Sigmoid colon (tissue), 7 donors: ENCODE data around the gene MILR1. TPM values are rescaled to one million over a fixed set of nuclear protein-coding genes. Genes with fewer than 3 reads are reported as not detected.
"Not testable (repeated sequence)": the region's sequence is repeated elsewhere in the genome, so short reads cannot be mapped to it uniquely, and the experiment has no call there.

Experiments used
- DNase-seq: peaks from one replicate; pipeline ENCODE4 v3.0.0-alpha.2; 2019
- H3K27ac ChIP-seq, 4 donors: fragments of 200-600 bp; sonication (generic); one replicate each; pipeline ENCODE4 v1.5.1; 2016 to 2019; ENCODE audit warnings: mild to moderate bottlenecking in 1 of 4
- H3K27me3 ChIP-seq, 3 donors: fragments of 200-600 bp; sonication (generic); one replicate each; pipeline ENCODE4 v1.5.1; 2019; ENCODE audit warnings: mild to moderate bottlenecking in 1 of 3
- H3K36me3 ChIP-seq, 4 donors: fragments of 200-600 bp; sonication (generic); one replicate each; pipeline ENCODE4 v1.5.1; 2016 to 2019
- H3K4me1 ChIP-seq, 4 donors: fragments of 200-600 bp; sonication (generic); one replicate each; pipeline ENCODE4 v1.5.1; 2017 to 2019
- H3K4me3 ChIP-seq, 4 donors: fragments of 200-600 bp; sonication (generic); one replicate each; pipeline ENCODE4 v1.5.1; 2017 to 2019; ENCODE audit warnings: mild to moderate bottlenecking in 2 of 4, moderate library complexity in 1 of 4
- H3K9me3 ChIP-seq, 4 donors: fragments of 200-600 bp in 3 of 4; sonication (generic) in 3 of 4; one replicate each; pipeline versions ENCODE4 v1.5.1 to v1.6.1; 2013 to 2019
- CTCF ChIP-seq, 4 experiments: fragments of 450-650 bp in 3 of 4; fragments of 200-600 bp in 1 of 4; IDR thresholded peaks; one replicate each; pipeline ENCODE4 v1.5.1; 2016 to 2019; ENCODE audit warnings: antibody characterized with exemption in 4 of 4, mild to moderate bottlenecking in 3 of 4, moderate library complexity in 2 of 4
- EP300 ChIP-seq, 4 donors: sonication (generic); formaldehyde crosslinking; IDR thresholded peaks; one replicate each; pipeline ENCODE4 v1.6.1; 2017; ENCODE audit warnings: antibody characterized with exemption in 4 of 4
- POLR2A ChIP-seq, 2 donors: fragments of 450-650 bp; IDR thresholded peaks; one replicate each; pipeline ENCODE4 v1.6.1; 2016; ENCODE audit warnings: antibody characterized with exemption in 2 of 2, mild to moderate bottlenecking in 2 of 2, moderate library complexity in 2 of 2
- POLR2AphosphoS5 ChIP-seq, 4 donors: sonication (generic); formaldehyde crosslinking; IDR thresholded peaks; one replicate each; pipeline ENCODE4 v1.6.1; 2017; ENCODE audit warnings: antibody characterized with exemption in 4 of 4
- WGBS, 2 donors: extraction: QIAGEN DNeasy Blood & Tissue Kit; methylation state at CpG; one replicate each; pipeline ENCODE4 v1.1.7; 2013; 5-methylcytosine and 5-hydroxymethylcytosine counted together
- intact Hi-C: fragments of 100-400 bp; cut with DNase I; formaldehyde crosslinking; loops from one replicate; pipeline ENCODE4 v1.15.1; 2023
- polyA plus RNA-seq, 3 donors: library from polyadenylated mRNA; stranded (reverse); fragments of 200-250 nt; gene quantifications; one replicate each; pipeline ENCODE4 v1.2.3, GENCODE V29; 2013
- total RNA-seq, 4 donors: library from RNA; depleted of rRNA; stranded (reverse); fragments of >200 nt; gene quantifications; one replicate each; pipeline ENCODE4 v1.1.0, GENCODE V29; 2016
- donor health status: healthy with polysubstance abuse.
- donor health status: Bipolar disorder and iron deficiency.
- donor health status: healthy.

MILR1 gene
- total and polyA plus RNA-seq, 7 donors, result 1.8 to 7.8 (median 4.4) TPM

DNA sequence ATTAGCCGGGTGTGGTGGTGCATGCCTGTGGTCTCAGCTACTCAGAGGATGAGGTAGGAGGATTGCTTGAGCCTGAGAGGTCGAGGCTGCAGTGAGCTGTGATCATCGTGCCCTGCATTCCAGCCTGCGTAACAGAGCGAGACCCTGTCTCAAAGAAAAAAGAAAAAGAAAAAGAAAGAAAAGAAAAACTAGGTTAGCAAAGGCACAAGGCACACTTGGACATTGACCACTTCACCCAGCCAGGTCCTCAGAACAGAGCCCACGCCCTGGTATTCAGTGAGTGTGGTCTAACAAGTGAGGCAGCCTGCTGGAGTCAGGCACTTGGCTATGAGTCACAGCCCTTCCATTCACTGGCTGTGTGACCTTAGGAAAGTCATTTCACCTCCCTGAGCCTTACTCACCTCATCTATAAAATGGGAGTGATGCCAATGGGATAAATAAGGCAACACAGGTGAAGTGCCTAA is 10.4 kb downstream of the MILR1 start:
- Histone ChIP-seq H3K4me1 (no peaks in the 10 kb centered on the region), H3K27me3 (no peaks in the 10 kb centered on the region), H3K36me3 (no peaks in the 10 kb centered on the region), H3K4me3 (no peak overlapping the region), H3K27ac (no peak overlapping the region), H3K9me3 (no peaks in the 10 kb centered on the region)
- no peak for DNase-seq
- 77 to 89% methylated on average over 6 of the region's 6 CpGs for WGBS, 2 donors
- TF ChIP-seq EP300 (IDR thresholded peaks at IDR 0.05), result no peak
- TF ChIP-seq CTCF (IDR thresholded peaks at IDR 0.05), result no peak
- no peak for TF ChIP-seq POLR2AphosphoS5 (IDR thresholded peaks at IDR 0.05)
- no peak for TF ChIP-seq POLR2A (IDR thresholded peaks at IDR 0.05)
- intact Hi-C loops, result no loop called here

DNA sequence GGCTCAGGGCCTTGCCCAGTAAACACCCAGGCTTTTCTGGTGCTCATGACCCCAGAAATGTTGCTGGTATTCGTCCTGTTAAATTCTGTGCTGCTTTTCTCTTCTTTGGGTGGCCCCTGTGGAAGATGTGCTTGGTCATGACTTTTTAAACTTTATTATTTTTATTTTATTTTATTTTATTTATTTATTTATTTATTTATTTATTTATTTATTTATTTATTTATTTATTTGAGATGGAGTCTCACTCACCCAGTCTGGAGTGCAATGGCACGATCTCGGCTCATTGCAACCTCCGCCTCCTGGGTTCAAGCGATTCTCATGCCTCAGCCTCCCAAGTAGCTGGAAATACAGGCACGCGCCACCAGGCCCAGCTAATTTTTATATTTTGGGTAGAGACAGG is 10.9 kb downstream of the MILR1 start:
- 96% methylated on average over 7 of the region's 7 CpGs for WGBS, 2 donors
- H3K27me3 ChIP-seq, H3K4me3 ChIP-seq, H3K9me3 ChIP-seq, intact Hi-C loops, DNase-seq, H3K4me1 ChIP-seq, H3K36me3 ChIP-seq, H3K27ac ChIP-seq: not testable (repeated sequence)

DNA sequence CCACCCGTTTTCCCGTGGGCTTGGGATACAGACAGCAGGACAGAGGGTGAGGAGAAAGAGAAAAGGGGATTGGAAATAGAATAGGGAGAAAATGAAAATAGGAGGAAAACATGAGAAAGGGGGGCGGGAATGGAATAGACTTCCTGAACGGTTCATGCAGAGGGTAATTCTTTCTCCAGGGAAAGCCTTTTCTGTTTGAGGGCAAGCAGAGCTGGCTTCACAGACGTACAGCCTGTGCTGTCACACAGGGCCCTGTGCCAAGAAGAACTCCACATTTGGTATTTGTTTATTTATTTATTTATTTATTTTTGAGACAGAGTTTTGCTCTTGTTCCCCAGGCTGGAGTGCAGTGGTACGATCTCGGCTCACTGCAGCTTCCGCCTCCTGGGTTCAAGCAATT is 12.0 kb downstream of the MILR1 start:
- intact Hi-C loops, result no loop called here
- no peak overlapping the region for H3K4me3 ChIP-seq
- no peak for TF ChIP-seq CTCF (IDR thresholded peaks at IDR 0.05)
- TF ChIP-seq POLR2AphosphoS5 (IDR thresholded peaks at IDR 0.05), result no peak
- no peak for TF ChIP-seq POLR2A (IDR thresholded peaks at IDR 0.05)
- TF ChIP-seq EP300 (IDR thresholded peaks at IDR 0.05), result no peak
- no peaks in the 10 kb centered on the region for H3K27me3 ChIP-seq
- H3K27ac ChIP-seq, result no peak overlapping the region
- H3K36me3 ChIP-seq, result no peaks in the 10 kb centered on the region
- no peaks in the 10 kb centered on the region for H3K4me1 ChIP-seq
- DNase-seq, result no peak
- H3K9me3 ChIP-seq, result no peaks in the 10 kb centered on the region
- 85 to 90% methylated on average over 8 of the region's 8 CpGs for WGBS, 2 donors

DNA sequence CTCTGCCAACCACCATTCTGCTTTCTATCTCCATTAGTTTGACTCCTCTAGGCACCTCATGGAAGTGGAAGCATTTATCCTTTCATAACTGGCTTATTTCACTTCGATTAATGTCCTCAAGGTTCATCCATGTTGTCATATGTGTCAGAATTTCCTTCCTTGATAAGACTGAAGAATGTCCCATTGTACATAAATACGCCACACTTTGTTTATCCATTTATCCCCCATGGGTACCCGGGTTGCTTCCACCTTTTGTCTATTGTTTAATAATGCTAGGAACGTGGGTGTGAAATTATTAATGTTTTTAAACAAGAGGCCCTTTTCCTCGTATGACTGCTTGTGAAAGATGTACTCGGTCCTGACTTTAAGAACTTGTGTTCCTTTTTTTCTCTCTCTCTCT is 12.9 kb downstream of the MILR1 start:
- Histone ChIP-seq H3K27ac (no peak overlapping the region), H3K9me3 (no peaks in the 10 kb centered on the region), H3K27me3 (no peaks in the 10 kb centered on the region), H3K4me3 (no peak overlapping the region), H3K4me1 (no peaks in the 10 kb centered on the region), H3K36me3 (no peaks in the 10 kb centered on the region)
- intact Hi-C loops, result no loop called here
- no peak for TF ChIP-seq POLR2AphosphoS5 (IDR thresholded peaks at IDR 0.05)
- no peak for TF ChIP-seq CTCF (IDR thresholded peaks at IDR 0.05)
- no peak for TF ChIP-seq POLR2A (IDR thresholded peaks at IDR 0.05)
- TF ChIP-seq EP300 (IDR thresholded peaks at IDR 0.05), result no peak
- no peak for DNase-seq
- WGBS, 2 donors, result 82 to 85% methylated on average over 6 of the region's 6 CpGs

DNA sequence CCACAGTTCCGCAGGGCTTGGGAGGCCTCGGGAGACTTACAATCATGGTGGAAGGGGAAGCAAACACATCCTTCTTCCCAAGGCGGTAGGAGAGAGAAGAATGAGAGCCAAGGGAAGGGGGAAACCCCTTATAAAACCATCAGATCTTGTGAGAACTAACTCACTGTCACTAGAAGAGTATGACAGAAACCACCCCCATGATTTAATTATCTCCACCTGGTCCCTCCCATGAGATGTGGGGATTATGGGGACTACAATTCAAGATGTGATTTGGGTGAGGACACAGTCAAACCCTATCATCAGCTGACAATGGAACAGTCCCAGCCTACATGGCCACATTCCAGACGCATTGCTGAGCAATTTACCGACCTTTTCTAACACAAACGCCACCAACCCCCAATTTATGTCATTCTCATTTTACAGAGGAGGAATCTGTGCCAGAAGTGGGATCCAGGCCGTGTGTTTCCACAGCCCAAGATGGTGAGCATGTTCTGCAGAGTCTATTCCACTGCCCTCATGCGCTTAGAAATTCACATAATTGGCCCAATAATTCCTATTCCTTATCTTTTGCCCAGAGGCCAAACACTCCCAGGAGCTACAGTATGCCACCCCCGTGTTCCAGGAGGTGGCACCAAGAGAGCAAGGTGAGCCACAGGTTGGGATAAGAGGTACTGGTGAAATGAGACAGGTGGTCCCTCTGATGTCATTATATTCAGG is 17.3 kb downstream of the MILR1 start:
- no peak for TF ChIP-seq EP300 (IDR thresholded peaks at IDR 0.05)
- TF ChIP-seq POLR2A (IDR thresholded peaks at IDR 0.05), result no peak
- Histone ChIP-seq H3K4me1 (no peaks in the 10 kb centered on the region), H3K9me3 (no peaks in the 10 kb centered on the region), H3K27ac (no peak overlapping the region), H3K4me3 (no peak overlapping the region), H3K27me3 (no peaks in the 10 kb centered on the region), H3K36me3 (no peaks in the 10 kb centered on the region)
- intact Hi-C loops, result no loop called here
- WGBS, 2 donors, result 63 to 83% methylated on average over 9 of the region's 9 CpGs
- DNase-seq, result no peak

DNA sequence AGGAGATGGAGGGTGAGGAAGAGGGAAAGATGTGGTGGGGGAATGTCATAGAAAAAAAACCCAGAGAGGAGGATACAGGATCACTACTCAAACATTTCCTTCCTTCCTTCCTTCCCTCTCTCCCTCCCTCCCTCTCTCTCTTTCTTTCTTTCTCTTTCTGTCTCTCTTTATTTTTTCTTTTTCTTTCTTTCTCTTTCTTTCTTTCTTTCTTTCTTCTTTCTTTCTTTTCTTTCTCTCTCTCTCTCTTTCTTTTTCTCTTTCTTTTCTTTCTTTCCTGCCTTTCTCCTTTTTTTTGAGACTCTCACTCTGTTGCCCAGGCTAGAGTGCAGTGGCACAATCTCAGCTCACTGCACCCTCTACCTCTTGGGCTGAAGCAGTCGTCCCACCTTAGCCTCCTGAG is 17.9 kb downstream of the MILR1 start:
- H3K36me3 ChIP-seq, H3K27ac ChIP-seq, H3K4me3 ChIP-seq, H3K9me3 ChIP-seq, DNase-seq, H3K4me1 ChIP-seq, intact Hi-C loops, H3K27me3 ChIP-seq: not testable (repeated sequence)
- 73 to 89% methylated on average over 1 of the region's 1 CpG for WGBS, 2 donors
